ENCODE data around the gene HABP4. TPM values are rescaled to one million over a fixed set of nuclear protein-coding genes. Genes with fewer than 3 reads are reported as not detected.

HABP4 gene
- total and polyA plus RNA-seq, 9 of the 15 experiments (the other 6 are each of a cell fraction or from before 2014, with no cell fraction given), result 0.38 to 2.4 (median 1.9) TPM

DNA sequence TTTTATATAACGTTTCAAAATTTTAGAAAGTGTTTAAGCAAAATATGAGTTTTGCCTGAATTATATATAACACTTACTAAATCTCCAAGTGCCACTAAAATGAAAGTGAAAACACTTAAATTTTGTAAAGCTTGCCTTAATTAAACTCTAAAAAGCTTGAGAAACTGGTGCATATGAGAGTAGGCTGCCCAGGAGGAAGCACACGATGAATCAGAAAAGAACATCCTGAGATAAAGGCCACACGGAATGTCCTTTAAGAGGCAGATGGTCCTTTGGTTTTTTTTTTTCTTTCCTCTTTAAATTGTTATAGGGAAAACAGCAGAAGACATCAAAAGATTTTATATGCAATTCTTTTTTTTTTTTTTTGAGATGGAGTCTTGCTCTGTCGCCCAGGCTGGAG, 60.3 kb downstream of the HABP4 start:
- H3K79me2 ChIP-seq (ENCODE audit: control insufficient read depth, insufficient read depth, low read length), result no peaks in the 10 kb centered on the region
- H3K4me3 ChIP-seq, result no peak overlapping the region
- H3K27ac ChIP-seq (ENCODE audit: extremely low read depth, low read depth, low read length), result no peak overlapping the region
- no peaks in the 10 kb centered on the region for H3K9me3 ChIP-seq (replicated peaks; ENCODE audit: control insufficient read depth, insufficient read depth, low read depth, low read length)
- ATAC-seq (no peak), DNase-seq (ENCODE audit: extremely low read depth in 1 of 4, low spot score in 3 of 4) (no peak), FAIRE-seq (no peak)
- intact Hi-C loops (cut with micrococcal nuclease) (no loop called here), in situ Hi-C loops (cut with MboI) (no loop called here)
- H3K9me1 ChIP-seq (ENCODE audit: control insufficient read depth, insufficient read depth, low read length), result no peaks in the 10 kb centered on the region
- no TSS peak for BruUV-seq (replicated peaks)
- no peak overlapping the region for H3K9ac ChIP-seq (ENCODE audit: insufficient read depth in 1 of 2, low read depth in 2 of 2, low read length in 2 of 2)
- 13% methylated on average over 3 of the region's 4 CpGs for WGBS (ENCODE audit: insufficient coverage, low coverage, missing lambda C conversion rate)
- POLR2A ChIA-PET, result interaction anchor here (0.6 to 1.0 kb wide), 2 partner anchors 13 to 864 kb away, joined by 3 to 4 read pairs; no protein-coding TSS in a partner anchor
- TF ChIP-seq SRSF3 (IDR thresholded peaks at IDR 0.05; ENCODE audit: insufficient read depth, low read length), result no peak
- TF ChIP-seq ZNF717 (CRISPR knock-in tag; IDR thresholded peaks at IDR 0.05), result no peak
- TF ChIP-seq, protein P1, sequence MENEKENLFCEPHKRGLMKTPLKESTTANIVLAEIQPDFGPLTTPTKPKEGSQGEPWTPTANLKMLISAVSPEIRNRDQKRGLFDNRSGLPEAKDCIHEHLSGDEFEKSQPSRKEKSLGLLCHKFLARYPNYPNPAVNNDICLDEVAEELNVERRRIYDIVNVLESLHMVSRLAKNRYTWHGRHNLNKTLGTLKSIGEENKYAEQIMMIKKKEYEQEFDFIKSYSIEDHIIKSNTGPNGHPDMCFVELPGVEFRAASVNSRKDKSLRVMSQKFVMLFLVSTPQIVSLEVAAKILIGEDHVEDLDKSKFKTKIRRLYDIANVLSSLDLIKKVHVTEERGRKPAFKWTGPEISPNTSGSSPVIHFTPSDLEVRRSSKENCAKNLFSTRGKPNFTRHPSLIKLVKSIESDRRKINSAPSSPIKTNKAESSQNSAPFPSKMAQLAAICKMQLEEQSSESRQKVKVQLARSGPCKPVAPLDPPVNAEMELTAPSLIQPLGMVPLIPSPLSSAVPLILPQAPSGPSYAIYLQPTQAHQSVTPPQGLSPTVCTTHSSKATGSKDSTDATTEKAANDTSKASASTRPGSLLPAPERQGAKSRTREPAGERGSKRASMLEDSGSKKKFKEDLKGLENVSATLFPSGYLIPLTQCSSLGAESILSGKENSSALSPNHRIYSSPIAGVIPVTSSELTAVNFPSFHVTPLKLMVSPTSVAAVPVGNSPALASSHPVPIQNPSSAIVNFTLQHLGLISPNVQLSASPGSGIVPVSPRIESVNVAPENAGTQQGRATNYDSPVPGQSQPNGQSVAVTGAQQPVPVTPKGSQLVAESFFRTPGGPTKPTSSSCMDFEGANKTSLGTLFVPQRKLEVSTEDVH (IDR thresholded peaks at IDR 0.05; ENCODE audit: low read depth, partially characterized antibody), result no peak
- no peak for TF ChIP-seq BCOR (IDR thresholded peaks at IDR 0.05)
- TF ChIP-seq ARID1B (IDR thresholded peaks at IDR 0.05), result no peak
- no peak for TF ChIP-seq ZNF431 (CRISPR knock-in tag; IDR thresholded peaks at IDR 0.05)
- no peak for TF ChIP-seq CHD4 (IDR thresholded peaks at IDR 0.05; ENCODE audit: insufficient read depth, insufficient replicate concordance, low read depth, low read length, poor library complexity, severe bottlenecking)
- TF ChIP-seq KAT8 (IDR thresholded peaks at IDR 0.05; ENCODE audit: low read depth), result no peak
- TF ChIP-seq, protein P2, sequence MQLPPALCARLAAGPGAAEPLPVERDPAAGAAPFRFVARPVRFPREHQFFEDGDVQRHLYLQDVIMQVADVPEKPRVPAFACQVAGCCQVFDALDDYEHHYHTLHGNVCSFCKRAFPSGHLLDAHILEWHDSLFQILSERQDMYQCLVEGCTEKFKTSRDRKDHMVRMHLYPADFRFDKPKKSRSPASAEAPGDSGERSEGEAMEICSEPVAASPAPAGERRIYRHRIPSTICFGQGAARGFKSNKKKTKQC (CRISPR knock-in tag; IDR thresholded peaks at IDR 0.05), result no peak
- TF ChIP-seq, protein P3, sequence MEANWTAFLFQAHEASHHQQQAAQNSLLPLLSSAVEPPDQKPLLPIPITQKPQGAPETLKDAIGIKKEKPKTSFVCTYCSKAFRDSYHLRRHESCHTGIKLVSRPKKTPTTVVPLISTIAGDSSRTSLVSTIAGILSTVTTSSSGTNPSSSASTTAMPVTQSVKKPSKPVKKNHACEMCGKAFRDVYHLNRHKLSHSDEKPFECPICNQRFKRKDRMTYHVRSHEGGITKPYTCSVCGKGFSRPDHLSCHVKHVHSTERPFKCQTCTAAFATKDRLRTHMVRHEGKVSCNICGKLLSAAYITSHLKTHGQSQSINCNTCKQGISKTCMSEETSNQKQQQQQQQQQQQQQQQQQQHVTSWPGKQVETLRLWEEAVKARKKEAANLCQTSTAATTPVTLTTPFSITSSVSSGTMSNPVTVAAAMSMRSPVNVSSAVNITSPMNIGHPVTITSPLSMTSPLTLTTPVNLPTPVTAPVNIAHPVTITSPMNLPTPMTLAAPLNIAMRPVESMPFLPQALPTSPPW (CRISPR knock-in tag; IDR thresholded peaks at IDR 0.05), result no peak
- no peak for TF ChIP-seq TCF7 (IDR thresholded peaks at IDR 0.05; ENCODE audit: borderline replicate concordance)
- TF ChIP-seq TRIM28 (IDR thresholded peaks at IDR 0.05), result no peak
- no peak for TF ChIP-seq NFE2 (IDR thresholded peaks at IDR 0.05; ENCODE audit: low read depth)
- no peak for TF ChIP-seq ZC3H4 (CRISPR knock-in tag; IDR thresholded peaks at IDR 0.05; ENCODE audit: borderline replicate concordance)
- no peak for TF ChIP-seq GATA2 (CRISPR knock-in tag; IDR thresholded peaks at IDR 0.05)
- TF ChIP-seq PYGO2 (tag; IDR thresholded peaks at IDR 0.05), result no peak
- TF ChIP-seq PTTG1 (tag; IDR thresholded peaks at IDR 0.05; ENCODE audit: low read depth), result no peak
- TF ChIP-seq GTF2A2 (tag; IDR thresholded peaks at IDR 0.05), result no peak
- H4K20me1 ChIP-seq (replicated peaks; ENCODE audit: control insufficient read depth, insufficient read depth, low read length), result no peaks in the 10 kb centered on the region
- H3K27me3 ChIP-seq (ENCODE audit: control insufficient read depth in 2 of 2, insufficient read depth in 2 of 2, low read length in 2 of 2), result no peaks in the 10 kb centered on the region; a peak in 3 of 5 replicates
- H3K4me2 ChIP-seq (ENCODE audit: insufficient read depth, low read length), result no peak overlapping the region
- no peak overlapping the region for H2AFZ ChIP-seq (ENCODE audit: low read depth, low read length)
- no peaks in the 10 kb centered on the region for H3K4me1 ChIP-seq (replicated peaks in 1 of 2; ENCODE audit: control insufficient read depth in 2 of 2, insufficient read depth in 2 of 2, low read length in 2 of 2)
- CTCF ChIA-PET (ENCODE audit: low intra/inter-chr PET ratio), result no interaction called here
- no peaks in the 10 kb centered on the region for H3K36me3 ChIP-seq (ENCODE audit: control insufficient read depth, insufficient read depth, low read length)
